ENCODE measurements around the gene TSPAN16. TPM values are rescaled to one million over a fixed set of nuclear protein-coding genes. Genes with fewer than 3 reads are reported as not detected.

TSPAN16 gene
- total and polyA plus RNA-seq, 11 donors, result not detected

- intact Hi-C loops (cut with DNase I), result no loop called here
- Histone ChIP-seq H3K27ac (peak overlapping the region in 7 of 12 donors; percentile 1 to 74 (median 28)), H3K9me3 (no peaks in the 10 kb centered on the region), H3K27me3 (no peaks in the 10 kb centered on the region), H3K4me1 (peaks cover 0 to 67% (median 16%) of the 10 kb centered on the region in 12 donors), H3K36me3 (peaks cover 0 to 22% (median 10%) of the 10 kb centered on the region in 9 donors), H3K4me3 (no peak overlapping the region)
- peak in 1 of 5 donors; percentile 15 for DNase-seq
- WGBS, 4 donors, result 70 to 78% (median 76%) methylated on average over 7 of the region's 7 CpGs
- no peak for TF ChIP-seq CTCF (IDR thresholded peaks at IDR 0.05)
- no peak for TF ChIP-seq POLR2A (IDR thresholded peaks at IDR 0.05)
- ATAC-seq, result no peak
These were observed 26.5 kb downstream of the TSPAN16 start for GRCh38 chr19:11322269-11323024.

GRCh38 chr19:11323601-11324078, 27.7 kb downstream of the TSPAN16 start:
- ATAC-seq (peak in 1 of 4 donors; percentile 5), DNase-seq (no peak)
- no peaks in the 10 kb centered on the region for H3K9me3 ChIP-seq
- H3K27ac ChIP-seq, result peak overlapping the region in 11 of 12 donors; percentile 36 to 89 (median 69)
- intact Hi-C loops (cut with DNase I), result no loop called here
- peaks cover 0 to 62% (median 16%) of the 10 kb centered on the region in 12 donors for H3K4me1 ChIP-seq
- WGBS, 4 donors, result 71 to 79% (median 76%) methylated on average over 5 of the region's 5 CpGs
- peaks cover 0 to 34% (median 15%) of the 10 kb centered on the region in 9 donors for H3K36me3 ChIP-seq
- no peaks in the 10 kb centered on the region for H3K27me3 ChIP-seq
- no peak for TF ChIP-seq CTCF (IDR thresholded peaks at IDR 0.05)
- no peak for TF ChIP-seq POLR2A (IDR thresholded peaks at IDR 0.05)
- peak overlapping the region in 1 of 12 donors; percentile 12 for H3K4me3 ChIP-seq

- TF ChIP-seq POLR2A (IDR thresholded peaks at IDR 0.05), result no peak
- TF ChIP-seq CTCF (IDR thresholded peaks at IDR 0.05), result no peak
- Histone ChIP-seq H3K4me3 (peak overlapping the region in 1 of 12 donors; percentile 12), H3K27ac (peak overlapping the region in 11 of 12 donors; percentile 36 to 89 (median 69)), H3K27me3 (no peaks in the 10 kb centered on the region), H3K4me1 (peaks cover 0 to 59% (median 16%) of the 10 kb centered on the region in 12 donors), H3K36me3 (peaks cover 0 to 38% (median 16%) of the 10 kb centered on the region in 9 donors), H3K9me3 (no peaks in the 10 kb centered on the region)
- peak; percentile 79 to 95 (median 91) for ATAC-seq
- DNase-seq, result peak; percentile 65 to 84 (median 76)
- intact Hi-C loops (cut with DNase I), result no loop called here
- WGBS, 4 donors, result 23 to 39% (median 27%) methylated on average over 10 of the region's 10 CpGs
These were observed 28.2 kb downstream of the TSPAN16 start for GRCh38 chr19:11324079-11324661.

Measured in heart left ventricle (tissue), 16 donors.